OCI-LY1 (cell line): ENCODE data around the gene AP4S1.

Experiments
- EZH2 ChIP-seq: fragments of 200-600 bp; sonication (generic), shearing (Covaris generic); IDR thresholded peaks from 2 replicates; pipeline ENCODE4 v1.8.0; 2017; ENCODE audit warnings: borderline replicate concordance, mixed run types, mild to moderate bottlenecking, antibody characterized with exemption, low read length, moderate library complexity, mixed read lengths
- TF ChIP-seq, protein P1 (sequence below): fragments of 200-600 bp; sonication (generic), shearing (Covaris generic); IDR thresholded peaks from 2 replicates; pipeline ENCODE4 v1.5.1; 2017; ENCODE audit warnings: mild to moderate bottlenecking, antibody characterized with exemption, low read length, moderate library complexity, mixed read lengths

DNA sequence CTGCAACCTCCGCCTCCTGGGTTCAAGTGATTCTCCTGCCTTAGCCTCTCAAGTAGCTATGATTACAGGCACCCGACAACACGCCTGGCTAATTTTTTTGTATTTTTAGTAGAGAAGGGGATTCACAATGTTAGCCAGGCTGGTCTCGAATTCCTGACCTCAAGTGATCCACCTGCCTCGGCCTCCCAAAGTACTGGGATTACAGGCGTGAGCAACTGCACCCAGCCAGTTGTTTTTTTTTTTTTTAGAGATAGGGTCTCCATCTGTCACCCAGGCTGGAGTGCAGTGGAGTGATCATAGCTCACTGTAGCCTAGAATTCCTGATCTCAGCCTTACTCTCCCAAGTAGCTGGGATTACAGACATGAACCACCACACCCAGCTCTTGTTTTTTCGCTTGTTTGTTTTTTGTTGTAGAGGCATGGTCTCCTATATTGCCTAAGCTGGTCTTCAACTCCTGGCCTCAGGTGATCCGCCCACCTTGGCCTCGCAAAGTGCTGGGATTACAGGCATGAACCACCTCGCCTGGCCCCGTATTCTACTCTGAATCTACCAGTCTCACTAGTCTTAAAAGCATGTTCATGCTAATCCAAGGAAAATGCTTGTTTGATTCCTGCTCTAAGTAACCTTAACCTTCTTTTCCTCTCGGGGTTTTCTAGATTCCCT, 32.4 kb downstream of the AP4S1 start:
- TF ChIP-seq, protein P1, sequence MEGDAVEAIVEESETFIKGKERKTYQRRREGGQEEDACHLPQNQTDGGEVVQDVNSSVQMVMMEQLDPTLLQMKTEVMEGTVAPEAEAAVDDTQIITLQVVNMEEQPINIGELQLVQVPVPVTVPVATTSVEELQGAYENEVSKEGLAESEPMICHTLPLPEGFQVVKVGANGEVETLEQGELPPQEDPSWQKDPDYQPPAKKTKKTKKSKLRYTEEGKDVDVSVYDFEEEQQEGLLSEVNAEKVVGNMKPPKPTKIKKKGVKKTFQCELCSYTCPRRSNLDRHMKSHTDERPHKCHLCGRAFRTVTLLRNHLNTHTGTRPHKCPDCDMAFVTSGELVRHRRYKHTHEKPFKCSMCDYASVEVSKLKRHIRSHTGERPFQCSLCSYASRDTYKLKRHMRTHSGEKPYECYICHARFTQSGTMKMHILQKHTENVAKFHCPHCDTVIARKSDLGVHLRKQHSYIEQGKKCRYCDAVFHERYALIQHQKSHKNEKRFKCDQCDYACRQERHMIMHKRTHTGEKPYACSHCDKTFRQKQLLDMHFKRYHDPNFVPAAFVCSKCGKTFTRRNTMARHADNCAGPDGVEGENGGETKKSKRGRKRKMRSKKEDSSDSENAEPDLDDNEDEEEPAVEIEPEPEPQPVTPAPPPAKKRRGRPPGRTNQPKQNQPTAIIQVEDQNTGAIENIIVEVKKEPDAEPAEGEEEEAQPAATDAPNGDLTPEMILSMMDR = no peak
- TF ChIP-seq EZH2 = no peak
